ENCODE data around the gene ADAM22.
"Not testable (repeated sequence)": the region's sequence is repeated elsewhere in the genome, so short reads cannot be mapped to it uniquely, and the experiment has no call there.

Gene ADAM22

DNA sequence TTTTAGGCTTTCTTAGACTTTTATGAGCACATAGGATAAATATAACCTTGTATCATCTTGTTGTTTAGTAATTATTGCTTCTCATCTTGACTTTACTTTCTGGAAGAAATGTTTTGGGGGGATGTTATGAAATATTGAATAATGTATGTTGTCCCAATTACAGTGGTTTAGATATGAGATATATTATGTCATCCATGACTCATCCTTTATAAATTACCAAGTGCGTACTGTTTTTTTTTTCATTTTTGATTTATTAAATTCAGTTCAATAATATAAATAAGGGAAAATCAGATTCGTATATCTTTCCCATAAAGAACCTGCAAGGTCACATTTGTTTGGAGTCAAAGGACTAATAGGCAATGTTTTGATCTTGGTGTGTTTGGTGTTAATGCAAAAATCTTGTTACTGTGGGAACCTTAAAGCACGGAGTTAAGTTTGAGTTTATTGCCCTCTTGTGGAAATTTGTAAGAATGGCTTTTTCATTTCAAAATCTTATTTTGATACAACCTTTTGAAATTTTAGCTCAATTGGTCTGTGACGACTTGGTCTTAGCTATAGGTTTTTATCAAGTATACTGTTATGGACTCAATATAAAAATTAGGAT lies 177.2 kb downstream of the ADAM22 start:
- no peak for DNase-seq (ENCODE audit: low read depth)

- no peak for DNase-seq (ENCODE audit: low read depth)
These were observed 178.0 kb downstream of the ADAM22 start for GRCh38 chr7:88111954-88112471.

GRCh38 chr7:88115258-88115796 lies 181.3 kb downstream of the ADAM22 start:
- no peak for DNase-seq (ENCODE audit: low read depth)

- DNase-seq (ENCODE audit: low read depth) = no peak
These were observed 181.8 kb downstream of the ADAM22 start for GRCh38 chr7:88115816-88116215.

DNA sequence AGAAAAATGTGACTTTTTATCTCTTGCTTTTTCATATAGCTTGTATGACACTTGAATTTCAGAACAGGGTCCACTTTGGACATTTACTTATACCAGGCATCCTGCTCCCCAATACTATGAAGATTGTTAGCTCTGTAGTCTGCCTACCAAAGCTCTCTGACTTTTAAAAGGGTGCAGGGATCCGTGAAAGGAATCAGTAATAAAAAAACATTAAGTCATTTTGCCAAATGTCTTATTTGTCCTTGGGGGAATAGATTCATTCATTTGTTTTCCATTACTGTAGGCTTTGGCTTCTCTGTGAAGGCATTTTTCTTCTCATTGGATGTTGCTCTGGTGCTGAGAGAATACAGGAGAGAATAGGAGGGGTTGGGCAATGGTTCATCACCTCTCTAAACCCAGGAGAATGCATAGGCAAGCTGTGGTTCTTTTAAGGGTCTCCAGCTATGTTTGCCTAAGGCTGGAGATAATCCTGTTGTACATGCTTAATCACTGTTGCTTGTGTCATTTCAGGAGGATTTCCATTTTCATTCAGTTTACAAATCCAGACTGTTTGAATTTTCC lies 182.3 kb downstream of the ADAM22 start:
- no peak for DNase-seq (ENCODE audit: low read depth)

GRCh38 chr7:88117325-88117724 lies 183.3 kb downstream of the ADAM22 start:
- no peak for DNase-seq (ENCODE audit: low read depth)

- no peak for DNase-seq (ENCODE audit: low read depth)
These were observed 187.3 kb downstream of the ADAM22 start for GRCh38 chr7:88121335-88121734.

DNA sequence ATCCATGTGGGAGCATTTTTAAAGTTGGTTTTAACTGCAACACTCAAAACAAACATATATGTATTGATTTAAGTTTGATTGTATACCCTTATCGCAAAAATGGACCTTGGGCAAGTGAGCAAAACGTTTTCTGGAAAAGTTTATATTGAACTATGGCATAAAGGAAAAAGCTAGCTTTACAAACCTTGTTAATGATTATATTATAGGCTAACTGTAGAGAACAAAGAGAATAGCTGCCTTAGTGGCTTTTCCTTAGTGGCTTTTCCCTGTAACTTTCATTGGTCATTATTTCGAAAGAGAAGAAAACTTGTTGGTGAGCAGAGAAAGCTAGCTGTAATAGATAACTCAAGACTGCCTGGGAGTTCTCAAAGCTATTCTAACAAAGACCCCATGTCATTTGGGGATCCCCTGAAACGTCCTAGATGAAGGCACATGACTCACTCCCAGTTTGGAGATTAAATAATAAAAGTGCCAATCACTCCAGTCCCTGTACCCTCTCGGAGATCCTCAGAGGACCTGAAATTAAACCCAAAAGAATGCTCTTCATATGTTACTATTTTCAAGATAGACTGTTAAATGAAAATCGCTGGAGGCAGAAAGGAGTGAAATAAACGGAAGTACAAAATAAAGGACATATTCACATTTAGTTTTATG lies 193.7 kb downstream of the ADAM22 start:
- no peak for DNase-seq (ENCODE audit: low read depth)

- DNase-seq (ENCODE audit: low read depth) = no peak
These were observed 198.7 kb downstream of the ADAM22 start for GRCh38 chr7:88132725-88133124.

- DNase-seq (ENCODE audit: low read depth) = no peak
These were observed 206.9 kb downstream of the ADAM22 start for GRCh38 chr7:88140947-88141346.

DNA sequence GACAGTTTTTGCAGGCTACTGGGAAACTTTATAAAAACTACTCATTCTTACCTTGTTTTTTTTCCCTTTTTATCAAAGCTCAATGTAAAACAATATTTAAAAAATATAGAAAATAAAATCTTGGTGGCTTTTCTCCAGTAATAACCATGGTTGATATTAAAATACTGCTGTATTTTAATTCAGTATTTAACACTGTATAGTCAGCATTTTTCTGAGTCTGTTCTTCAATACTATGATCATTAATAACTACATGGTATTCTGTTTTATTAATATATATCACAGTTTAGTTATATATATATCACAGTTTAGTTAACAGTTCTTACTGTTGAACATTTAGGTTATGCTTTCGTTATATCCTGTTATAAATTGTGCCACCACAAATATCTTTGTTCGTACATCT lies 207.4 kb downstream of the ADAM22 start:
- DNase-seq (ENCODE audit: low read depth) = no peak

- no peak for DNase-seq (ENCODE audit: low read depth)
These were observed 207.9 kb downstream of the ADAM22 start for GRCh38 chr7:88141953-88142352.

- DNase-seq (ENCODE audit: low read depth) = no peak
These were observed 212.6 kb downstream of the ADAM22 start for GRCh38 chr7:88146616-88147015.

- no peak for DNase-seq (ENCODE audit: low read depth)
These were observed 213.3 kb downstream of the ADAM22 start for GRCh38 chr7:88147341-88147740.

- DNase-seq (ENCODE audit: low read depth) = no peak
These were observed 213.9 kb downstream of the ADAM22 start for GRCh38 chr7:88147949-88148348.

GRCh38 chr7:88150033-88150432 lies 216.0 kb downstream of the ADAM22 start:
- no peak for DNase-seq (ENCODE audit: low read depth)

GRCh38 chr7:88151119-88151790 lies 217.2 kb downstream of the ADAM22 start:
- no peak for DNase-seq (ENCODE audit: low read depth)

- DNase-seq (ENCODE audit: low read depth) = no peak
These were observed 219.3 kb downstream of the ADAM22 start for GRCh38 chr7:88153378-88153777.

- DNase-seq (ENCODE audit: low read depth) = no peak
These were observed 221.7 kb downstream of the ADAM22 start for GRCh38 chr7:88155756-88156155.

GRCh38 chr7:88156356-88156755 lies 222.3 kb downstream of the ADAM22 start:
- no peak for DNase-seq (ENCODE audit: low read depth)

DNA sequence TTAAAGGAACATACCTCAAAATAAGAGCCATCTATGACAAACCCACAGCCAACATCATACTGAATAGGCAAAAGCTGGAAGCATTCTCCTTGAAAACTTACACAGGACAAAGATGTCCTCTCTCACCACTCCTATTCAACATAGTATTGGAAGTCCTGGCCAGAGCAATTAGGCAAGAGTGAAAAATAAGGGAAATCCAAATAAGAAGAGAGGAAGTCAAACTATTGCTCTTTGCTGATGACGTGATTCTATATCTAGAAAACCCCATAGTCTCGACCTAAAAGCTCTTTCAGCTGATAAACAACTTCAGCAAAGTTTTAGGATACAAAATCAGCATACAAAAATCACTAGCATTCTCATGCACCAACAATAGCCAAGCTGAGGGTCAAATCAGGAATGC lies 225.7 kb downstream of the ADAM22 start:
- not testable (repeated sequence) for DNase-seq (ENCODE audit: low read depth)

GRCh38 chr7:88165697-88166096 lies 231.6 kb downstream of the ADAM22 start:
- no peak for DNase-seq (ENCODE audit: low read depth)

GRCh38 chr7:88167223-88167622 lies 233.2 kb downstream of the ADAM22 start:
- no peak for DNase-seq (ENCODE audit: low read depth)
